Loucy (cell line): ENCODE data around the gene ATOH1.

Source experiments
- H2AFZ ChIP-seq: fragments of 200-600 bp; sonication (generic); 2 replicates; pipeline ENCODE4 v1.6.0; 2016; ENCODE audit warnings: antibody characterized with exemption, mild to moderate bottlenecking, low read length, moderate library complexity
- H3F3A ChIP-seq: fragments of 200-600 bp; 2 replicates; pipeline ENCODE4 v1.6.0; 2016; ENCODE audit warnings: antibody characterized with exemption, low read depth, mild to moderate bottlenecking
- H3K27me3 ChIP-seq: fragments of 200-600 bp; sonication (generic); 2 replicates; pipeline ENCODE4 v1.6.1; 2014; ENCODE audit warnings: low read length, mild to moderate bottlenecking; ENCODE audit not compliant: insufficient read depth, poor library complexity, severe bottlenecking
- H3K36me3 ChIP-seq: fragments of 200-600 bp; sonication (generic); 2 replicates; pipeline ENCODE4 v1.6.1; 2016; ENCODE audit warnings: low read length; ENCODE audit not compliant: insufficient read depth
- H3K4me1 ChIP-seq: fragments of 200-600 bp; sonication (generic); 2 replicates; pipeline ENCODE4 v1.5.1; 2014; ENCODE audit warnings: low read length, mild to moderate bottlenecking; ENCODE audit not compliant: insufficient read depth, poor library complexity, severe bottlenecking
- H3K4me2 ChIP-seq: fragments of 200-600 bp; sonication (generic); 2 replicates; pipeline ENCODE4 v1.6.0; 2014; ENCODE audit warnings: antibody characterized with exemption, low read length, low read depth, mild to moderate bottlenecking; ENCODE audit not compliant: poor library complexity, severe bottlenecking
- H3K4me3 ChIP-seq: fragments of 200-600 bp; sonication (generic); 2 replicates; pipeline ENCODE4 v1.5.1; 2014; ENCODE audit warnings: low read length, mild to moderate bottlenecking, mixed read lengths; ENCODE audit not compliant: poor library complexity, severe bottlenecking
- H3K79me2 ChIP-seq: fragments of 200-600 bp; sonication (generic); 2 replicates; pipeline ENCODE4 v1.6.1; 2014; ENCODE audit warnings: low read length; ENCODE audit not compliant: insufficient read depth
- H3K9ac ChIP-seq: fragments of 200-600 bp; sonication (generic); 2 replicates; pipeline ENCODE4 v1.6.0; 2014; ENCODE audit warnings: mild to moderate bottlenecking, low read depth, low read length, moderate library complexity; ENCODE audit not compliant: poor library complexity, severe bottlenecking
- H3K9me2 ChIP-seq: fragments of 200-600 bp; sonication (generic); replicated peaks from 2 replicates; pipeline ENCODE4 v1.6.1; 2016; ENCODE audit warnings: low read depth, low read length, mixed read lengths
- H3K9me3 ChIP-seq: fragments of 200-600 bp; sonication (generic); 2 replicates; pipeline ENCODE4 v1.6.1; 2014; ENCODE audit warnings: mild to moderate bottlenecking, antibody characterized with exemption, low read length, low read depth; ENCODE audit not compliant: insufficient read depth
- H4K20me1 ChIP-seq: fragments of 200-600 bp; sonication (generic); 2 replicates; pipeline ENCODE4 v1.6.0; 2014; ENCODE audit warnings: antibody characterized with exemption, low read length, mild to moderate bottlenecking; ENCODE audit not compliant: insufficient read depth, poor library complexity, severe bottlenecking
- CTCF ChIP-seq: fragments of 200-600 bp; sonication (generic); conservative IDR thresholded peaks from 2 replicates; pipeline ENCODE4 v1.5.1; 2014; ENCODE audit warnings: mild to moderate bottlenecking, antibody characterized with exemption, low read length
- EZH2phosphoT487 ChIP-seq: fragments of 200-600 bp; IDR thresholded peaks from 2 replicates; pipeline ENCODE4 v1.6.1; 2018; ENCODE audit warnings: antibody characterized with exemption, mild to moderate bottlenecking, moderate library complexity, borderline replicate concordance

The ATOH1 gene

DNA sequence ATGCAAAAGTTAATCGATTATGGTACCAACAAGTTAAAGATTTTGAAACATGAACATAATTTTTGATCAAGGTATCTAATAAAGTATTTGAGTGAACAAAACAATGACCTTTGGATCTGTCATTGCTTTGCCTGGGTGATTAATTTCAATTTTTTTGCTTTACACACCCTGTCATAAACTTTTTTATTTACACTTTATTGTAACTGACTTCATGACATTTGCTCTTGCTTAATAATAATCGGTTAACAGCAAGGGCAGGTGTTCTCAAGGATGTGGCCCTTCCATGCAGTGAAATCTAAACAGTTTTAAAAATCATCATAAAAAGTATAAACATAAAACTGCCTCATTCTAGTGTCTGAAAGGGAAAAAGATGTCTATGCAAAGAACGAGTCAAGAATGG lies 24.1 kb downstream of the ATOH1 start:
- Histone ChIP-seq H4K20me1 (no peaks in the 10 kb centered on the region), H3K36me3 (no peaks in the 10 kb centered on the region), H2AFZ (no peak overlapping the region)

DNA sequence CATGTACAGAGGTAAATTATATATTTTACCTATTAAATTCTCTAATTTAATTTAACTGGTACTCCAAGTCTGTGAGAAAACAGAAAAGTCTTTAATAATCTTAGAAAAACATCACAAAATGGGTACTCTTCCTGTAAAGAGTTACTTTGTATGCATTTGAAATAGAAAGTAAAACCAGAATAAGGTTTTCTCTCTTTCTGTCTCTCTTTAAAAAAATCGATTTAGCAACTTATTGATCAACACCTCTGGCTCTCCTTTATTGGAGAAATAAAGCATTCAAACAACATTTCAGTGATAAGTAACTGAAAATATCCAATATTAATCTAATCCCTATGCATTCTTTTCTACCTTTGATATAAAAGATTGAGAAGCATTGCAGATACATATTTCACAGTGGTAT lies 27.4 kb downstream of the ATOH1 start:
- H3K36me3 ChIP-seq: no peaks in the 10 kb centered on the region
- H3K27me3 ChIP-seq: no peaks in the 10 kb centered on the region
- H3F3A ChIP-seq: no peaks in the 10 kb centered on the region
- no peaks in the 10 kb centered on the region for H3K79me2 ChIP-seq
- H3K9me3 ChIP-seq: no peaks in the 10 kb centered on the region
- H2AFZ ChIP-seq: peak overlapping the region; percentile 63
- no peak overlapping the region for H3K4me3 ChIP-seq
- no peaks in the 10 kb centered on the region for H3K4me1 ChIP-seq
- H3K9me2 ChIP-seq: no peaks in the 10 kb centered on the region
- peak overlapping the region; percentile 12 for H3K4me2 ChIP-seq
- H3K9ac ChIP-seq: no peak overlapping the region
- H4K20me1 ChIP-seq: no peaks in the 10 kb centered on the region
- no peak for TF ChIP-seq CTCF

More for the DNA sequence above, 24.1 kb downstream of the ATOH1 start:
- Histone ChIP-seq H3K4me2 (no peak overlapping the region), H3F3A (no peaks in the 10 kb centered on the region), H3K9me3 (no peaks in the 10 kb centered on the region), H3K9me2 (no peaks in the 10 kb centered on the region), H3K4me1 (no peaks in the 10 kb centered on the region), H3K4me3 (no peak overlapping the region), H3K9ac (no peak overlapping the region), H3K27me3 (no peaks in the 10 kb centered on the region), H3K79me2 (no peaks in the 10 kb centered on the region)
- TF ChIP-seq CTCF: no peak
- TF ChIP-seq EZH2phosphoT487: no peak

DNA sequence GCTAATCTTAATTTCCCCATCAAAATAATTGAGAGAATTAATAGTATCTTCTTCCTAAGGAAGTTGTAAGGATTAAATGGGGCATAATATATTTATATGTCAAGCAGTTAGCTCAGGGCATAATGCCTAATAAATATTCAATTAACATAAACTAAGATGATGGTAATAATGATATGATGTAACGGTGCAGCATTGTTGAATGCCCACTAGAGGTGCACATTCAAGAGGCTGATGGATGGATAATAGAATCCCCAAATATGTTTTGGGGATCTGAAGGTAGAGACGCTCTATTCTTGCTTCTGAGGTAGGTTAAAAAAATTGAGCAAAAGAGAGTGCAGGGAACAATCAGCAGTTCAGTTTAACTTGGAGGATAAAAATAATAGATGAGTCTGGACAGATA lies 37.1 kb downstream of the ATOH1 start:
- H3K79me2 ChIP-seq: no peaks in the 10 kb centered on the region
- no peak overlapping the region for H3K4me2 ChIP-seq
- H3F3A ChIP-seq: no peaks in the 10 kb centered on the region
- no peak overlapping the region for H2AFZ ChIP-seq
- no peak overlapping the region for H3K4me3 ChIP-seq
- no peaks in the 10 kb centered on the region for H3K4me1 ChIP-seq
- no peak overlapping the region for H3K9ac ChIP-seq
- no peaks in the 10 kb centered on the region for H3K27me3 ChIP-seq
- TF ChIP-seq CTCF: peak; percentile 48
- no peak for TF ChIP-seq EZH2phosphoT487
- no peaks in the 10 kb centered on the region for H4K20me1 ChIP-seq
- H3K36me3 ChIP-seq: no peaks in the 10 kb centered on the region
- no peaks in the 10 kb centered on the region for H3K9me2 ChIP-seq
- no peaks in the 10 kb centered on the region for H3K9me3 ChIP-seq
